Colon (tissue), 2 donors: ENCODE measurements around the gene GNG13.
"Not testable (repeated sequence)": the region's sequence is repeated elsewhere in the genome, so short reads cannot be mapped to it uniquely, and the experiment has no call there.

Source experiments
- FAIRE-seq: peaks from 2 replicates; lab custom pipeline; 2012; peaks lifted over from hg19 to GRCh38; lab: Jason Lieb, UNC
- donor health status: control.
- donor health status: control.

GNG13 gene

DNA sequence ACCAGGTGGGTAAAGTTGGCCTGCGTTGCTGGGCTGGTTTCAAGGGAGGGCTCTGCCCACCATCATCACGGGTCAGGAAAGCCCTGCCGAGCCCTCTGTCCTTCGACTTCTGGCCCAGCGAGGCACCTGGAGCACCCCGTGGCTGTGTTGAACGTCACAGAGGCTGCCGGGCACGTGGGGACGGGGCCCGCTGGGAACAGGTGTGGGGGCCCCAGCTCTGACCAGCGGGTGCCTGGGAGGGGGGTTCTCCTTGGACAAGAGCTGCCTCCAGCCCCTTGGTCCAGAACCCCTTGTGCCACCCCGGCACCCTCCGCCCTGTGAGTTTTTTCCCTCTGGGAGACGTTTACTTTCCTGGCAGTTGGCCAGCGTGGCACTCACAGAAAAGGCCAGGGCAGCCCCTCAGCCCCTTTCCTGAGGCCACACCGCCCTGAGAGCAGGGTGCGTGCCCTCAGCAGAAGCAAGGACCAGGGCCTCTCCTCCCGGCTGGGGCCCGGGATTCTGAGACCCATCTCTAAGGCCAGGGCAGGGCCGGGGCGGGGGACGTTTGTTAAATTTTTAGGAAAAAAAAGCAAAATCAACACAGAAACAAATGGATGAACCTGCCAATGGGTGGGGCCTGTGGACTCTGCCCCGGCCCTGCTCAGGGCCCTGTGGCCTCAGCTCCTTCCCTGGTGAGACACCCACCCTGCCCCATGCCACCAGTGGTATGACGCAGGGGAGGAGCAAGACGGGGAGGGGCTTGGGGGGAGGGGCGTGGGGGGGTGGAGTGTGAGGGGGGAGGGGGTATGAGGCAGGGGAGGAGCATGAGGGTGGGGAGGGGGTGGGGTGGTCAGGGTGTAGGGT, 31.3 kb upstream of the GNG13 start:
- FAIRE-seq: no peak

DNA sequence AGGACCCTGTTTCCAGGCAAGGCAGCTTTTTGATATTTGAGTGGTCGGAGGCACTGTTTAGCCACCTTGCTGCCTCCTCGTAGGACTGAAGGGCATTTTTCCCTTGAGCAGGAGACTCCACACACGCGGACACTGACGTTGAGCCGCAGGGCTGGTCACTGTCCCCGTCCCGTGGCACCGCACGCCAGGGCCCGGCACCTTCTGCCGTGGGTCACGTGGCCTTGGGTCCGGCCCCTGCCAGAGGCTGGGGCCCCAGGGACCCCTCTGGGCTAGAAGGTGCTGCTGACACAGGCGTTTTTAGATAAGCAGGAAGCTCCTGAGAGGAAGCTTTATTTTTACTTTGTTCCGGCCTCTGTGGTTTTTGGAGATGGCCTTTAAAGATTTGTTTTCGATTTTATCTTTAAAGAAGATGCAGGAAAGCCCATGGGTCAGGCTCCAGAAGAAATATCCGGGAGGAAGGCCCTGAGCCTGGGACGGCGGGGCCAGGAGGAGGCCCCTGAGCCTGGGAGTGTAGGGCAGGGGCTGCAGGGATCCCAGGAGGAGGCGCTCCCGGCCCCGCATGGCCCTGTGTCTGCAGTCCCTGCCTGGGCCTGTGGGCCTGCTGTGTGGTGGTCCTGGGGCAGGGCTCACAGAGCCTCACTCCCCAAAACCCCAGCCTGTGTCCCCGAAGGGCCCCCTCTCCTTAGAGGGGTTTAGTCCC, 30.5 kb upstream of the GNG13 start:
- no peak for FAIRE-seq

- FAIRE-seq: no peak
These were observed 29.8 kb upstream of the GNG13 start for GRCh38 chr16:830107-830870.

- no peak for FAIRE-seq
These were observed 28.4 kb upstream of the GNG13 start for GRCh38 chr16:828891-829290.

GRCh38 chr16:827513-827912, 27.0 kb upstream of the GNG13 start:
- no peak for FAIRE-seq

- FAIRE-seq: no peak
These were observed 25.0 kb upstream of the GNG13 start for GRCh38 chr16:825341-826061.

GRCh38 chr16:824601-825000, 24.1 kb upstream of the GNG13 start:
- FAIRE-seq: no peak

GRCh38 chr16:824194-824593, 23.7 kb upstream of the GNG13 start:
- no peak for FAIRE-seq

- no peak for FAIRE-seq
These were observed 22.4 kb upstream of the GNG13 start for GRCh38 chr16:822909-823297.

DNA sequence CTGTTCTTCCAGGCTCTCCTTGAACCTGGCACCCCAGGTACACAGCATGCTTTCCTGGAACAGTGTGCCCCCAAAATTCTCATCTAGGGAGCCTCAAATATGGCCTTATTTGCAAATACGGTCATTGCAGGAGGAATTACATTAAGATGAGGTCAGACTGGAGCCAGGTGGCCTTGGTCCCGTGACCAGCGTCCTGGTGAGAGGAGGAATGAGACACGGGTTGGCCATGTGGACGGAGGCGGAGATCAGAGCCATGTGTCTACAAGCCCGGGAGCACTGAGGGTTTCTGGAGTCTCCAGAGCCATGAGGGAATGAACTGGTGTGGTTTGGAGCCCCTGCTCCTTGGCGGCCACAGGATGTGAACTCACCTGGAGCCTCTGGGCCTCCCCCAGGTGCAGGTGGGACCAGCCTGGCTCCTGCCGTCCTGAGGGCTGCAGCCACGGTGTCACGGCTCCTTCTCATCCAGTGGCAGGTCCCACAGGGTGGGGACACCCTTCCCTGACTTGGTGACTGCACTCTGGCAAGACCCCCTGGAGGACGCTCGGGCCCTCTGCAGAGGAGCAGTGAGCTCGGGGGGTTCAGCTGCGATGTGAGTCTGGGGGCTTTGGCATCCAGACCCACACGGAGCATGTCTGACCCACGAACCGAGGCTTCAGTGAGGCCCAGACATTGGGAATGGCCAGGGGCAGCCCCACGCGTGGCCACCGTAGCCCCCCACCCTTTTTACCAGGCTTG, 21.8 kb upstream of the GNG13 start:
- FAIRE-seq: no peak

DNA sequence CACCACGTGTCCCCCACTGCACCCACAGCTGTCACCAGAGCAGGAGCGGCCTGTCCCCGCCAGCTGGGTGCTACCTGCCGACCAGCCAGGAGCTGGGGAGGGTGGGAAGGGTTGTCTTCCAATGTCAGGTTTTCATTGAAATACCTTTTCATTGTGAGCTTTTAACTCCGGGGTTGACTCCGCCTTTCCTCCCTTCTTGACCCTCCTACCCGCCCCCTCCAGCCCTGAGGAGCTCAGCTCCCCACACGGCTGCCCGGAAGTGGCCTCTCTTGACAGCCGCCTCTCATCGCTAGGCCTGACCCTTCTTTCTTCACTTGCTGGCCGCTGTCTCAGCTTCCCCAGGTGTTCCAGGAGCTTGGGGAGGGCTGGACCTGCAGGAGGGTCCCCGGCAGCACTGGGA, 21.2 kb upstream of the GNG13 start:
- FAIRE-seq: no peak

DNA sequence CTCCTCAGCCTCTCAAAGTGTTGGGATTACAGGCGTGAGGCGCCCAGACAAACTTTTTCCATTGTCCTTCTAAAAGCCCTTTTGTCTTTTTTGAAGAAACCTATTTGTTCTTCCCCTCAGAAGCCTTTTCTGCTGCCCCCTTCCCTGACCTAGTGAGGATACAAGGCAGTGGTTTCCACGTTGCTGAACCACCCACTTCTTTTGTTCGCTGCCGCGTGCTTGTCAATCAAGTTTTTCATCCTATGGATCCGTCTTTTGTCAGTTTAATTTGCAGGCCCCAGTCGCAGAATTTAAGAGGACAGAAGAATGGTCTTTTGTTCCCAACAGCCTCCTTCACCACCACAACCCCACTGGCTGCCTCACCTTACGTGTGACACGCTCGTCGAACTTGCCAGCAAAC, 20.2 kb upstream of the GNG13 start:
- no peak for FAIRE-seq

- not testable (repeated sequence) for FAIRE-seq
These were observed 19.5 kb upstream of the GNG13 start for GRCh38 chr16:820044-820408.

GRCh38 chr16:819336-820043, 19.0 kb upstream of the GNG13 start:
- FAIRE-seq: no peak

- no peak for FAIRE-seq
These were observed 18.1 kb upstream of the GNG13 start for GRCh38 chr16:818592-818991.

DNA sequence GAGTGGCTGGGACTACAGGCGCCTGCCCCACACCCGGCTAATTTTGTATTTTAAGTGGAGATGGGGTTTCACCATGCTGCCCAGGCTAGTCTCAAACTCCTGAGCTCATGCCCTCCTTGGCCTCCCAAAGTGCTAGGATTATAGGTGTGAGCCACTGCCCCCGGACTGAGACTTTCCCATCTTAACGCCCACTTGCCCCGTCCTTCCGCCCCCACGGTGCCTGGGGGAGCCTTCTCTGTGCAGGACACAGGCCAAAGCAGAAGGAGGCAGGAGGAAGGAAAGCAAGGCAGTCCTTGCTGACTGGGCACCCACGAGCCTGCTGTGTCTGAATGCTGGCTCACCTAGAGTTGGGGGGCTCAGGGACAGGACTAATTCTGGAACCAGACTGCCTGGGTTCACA, 17.6 kb upstream of the GNG13 start:
- FAIRE-seq: no peak

DNA sequence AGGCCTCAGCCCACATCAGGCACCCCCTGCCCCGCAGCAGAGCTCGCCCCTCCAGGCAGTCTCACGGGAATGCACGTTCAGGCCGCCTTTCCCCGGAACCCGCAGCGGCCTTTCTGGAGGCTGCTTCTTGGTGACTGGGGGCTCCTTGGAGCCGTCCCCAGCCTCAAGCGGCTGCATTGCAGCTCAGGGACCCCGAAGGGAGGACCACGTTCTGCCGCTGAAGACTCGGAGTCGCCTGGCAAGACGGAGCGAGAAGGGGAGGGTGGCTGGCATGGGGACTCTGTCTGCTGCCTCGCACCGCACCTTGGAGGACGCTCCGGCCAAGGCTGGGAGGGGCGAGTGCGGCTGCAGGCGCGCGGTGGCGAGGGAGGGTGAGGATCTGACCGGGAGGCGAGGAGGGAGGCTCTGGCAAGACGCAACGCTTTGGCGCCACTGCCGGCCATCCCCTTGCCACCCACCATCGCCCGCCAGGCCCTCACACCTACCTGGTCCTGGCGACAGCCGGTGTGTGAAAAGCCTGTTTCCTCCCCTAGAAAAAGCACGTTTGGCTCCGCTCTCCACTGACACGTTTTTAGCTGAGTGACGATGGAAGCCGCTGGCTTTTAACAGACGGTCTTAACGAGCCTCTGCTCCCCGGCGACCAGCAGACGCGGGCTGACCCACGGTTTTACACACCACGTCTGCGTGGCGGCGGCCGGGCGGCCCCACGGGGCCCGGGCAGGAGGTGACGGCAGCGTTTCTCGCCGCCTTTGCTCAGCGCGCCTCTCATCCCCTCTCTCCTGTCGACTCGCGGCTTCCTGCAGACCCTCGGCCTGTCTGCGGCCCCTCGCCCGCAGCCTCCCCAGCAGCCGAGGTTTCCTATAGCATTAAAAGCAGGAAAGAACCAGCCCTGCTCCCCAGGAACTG, 16.7 kb upstream of the GNG13 start:
- no peak for FAIRE-seq

GRCh38 chr16:815861-816260, 15.3 kb upstream of the GNG13 start:
- FAIRE-seq: no peak

GRCh38 chr16:814974-815373, 14.4 kb upstream of the GNG13 start:
- no peak for FAIRE-seq

- no peak for FAIRE-seq
These were observed 13.4 kb upstream of the GNG13 start for GRCh38 chr16:813916-814412.
